Keratinocyte (primary cell): Measurements from ENCODE around the gene ZNF552.
"Not testable (repeated sequence)": the region's sequence is repeated elsewhere in the genome, so short reads cannot be mapped to it uniquely, and the experiment has no call there.

Source experiments
- EZH2 ChIP-seq: IDR thresholded peaks from one replicate; pipeline ENCODE4 v1.6.1; 2012; ENCODE audit warnings: inconsistent platforms, mild to moderate bottlenecking, low read length, moderate library complexity
- TF ChIP-seq, protein P1 (sequence below), 3 experiments: IDR thresholded peaks in 1 of 3; conservative IDR thresholded peaks in 1 of 3; optimal IDR thresholded peaks in 1 of 3; 2 replicates in 2 of 3; 3 replicates in 1 of 3; pipeline versions ENCODE3 to v1.5.1; 2011; ENCODE audit warnings: low read length in 3 of 3, mild to moderate bottlenecking in 3 of 3, moderate library complexity in 2 of 3, control low read depth in 1 of 3, inconsistent platforms in 1 of 3; ENCODE audit not compliant: insufficient read depth in 2 of 3; ENCODE audit errors: extremely low read depth in 1 of 3

DNA sequence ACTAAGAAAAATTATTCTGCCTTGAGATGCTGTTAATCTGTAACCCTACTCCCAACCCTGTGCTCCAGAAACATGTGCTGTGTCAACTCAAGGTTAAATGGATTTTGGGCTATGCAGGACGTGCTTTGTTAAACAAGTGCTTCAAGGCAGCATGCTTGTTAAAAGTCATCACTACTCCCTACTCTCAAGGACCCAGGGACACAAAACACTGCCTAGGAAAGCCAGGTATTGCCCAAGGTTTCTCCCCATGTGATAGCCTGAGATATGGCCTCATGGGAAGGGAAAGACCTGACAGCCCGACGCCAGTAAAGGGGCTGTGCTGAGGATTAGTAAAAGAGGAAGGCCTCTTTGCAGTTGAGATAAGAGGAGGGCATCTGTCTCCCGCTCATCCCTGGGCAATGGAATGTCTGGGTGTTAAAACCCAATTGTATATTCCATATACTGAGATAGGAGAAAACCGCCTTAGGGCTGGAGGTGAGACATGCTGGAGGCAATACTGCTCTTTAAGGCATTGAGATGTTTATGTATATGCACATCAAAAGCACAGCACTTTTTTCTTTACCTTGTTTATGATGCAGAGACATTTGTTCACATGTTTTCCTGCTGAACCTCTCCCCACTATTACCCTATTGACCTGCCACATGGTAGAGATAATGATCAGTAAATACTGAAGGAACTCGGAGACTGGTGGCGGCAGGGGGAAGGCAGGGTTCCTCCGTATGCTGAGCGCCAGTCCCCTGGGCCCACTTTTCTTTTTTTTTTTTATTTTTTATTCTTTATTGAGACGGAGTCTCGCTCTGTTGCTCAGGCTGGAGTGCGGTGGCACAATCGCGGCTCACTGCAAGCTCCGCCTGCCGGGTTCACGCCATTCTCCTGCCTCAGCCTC is 4.1 kb downstream of the ZNF552 start:
- TF ChIP-seq, protein P1, sequence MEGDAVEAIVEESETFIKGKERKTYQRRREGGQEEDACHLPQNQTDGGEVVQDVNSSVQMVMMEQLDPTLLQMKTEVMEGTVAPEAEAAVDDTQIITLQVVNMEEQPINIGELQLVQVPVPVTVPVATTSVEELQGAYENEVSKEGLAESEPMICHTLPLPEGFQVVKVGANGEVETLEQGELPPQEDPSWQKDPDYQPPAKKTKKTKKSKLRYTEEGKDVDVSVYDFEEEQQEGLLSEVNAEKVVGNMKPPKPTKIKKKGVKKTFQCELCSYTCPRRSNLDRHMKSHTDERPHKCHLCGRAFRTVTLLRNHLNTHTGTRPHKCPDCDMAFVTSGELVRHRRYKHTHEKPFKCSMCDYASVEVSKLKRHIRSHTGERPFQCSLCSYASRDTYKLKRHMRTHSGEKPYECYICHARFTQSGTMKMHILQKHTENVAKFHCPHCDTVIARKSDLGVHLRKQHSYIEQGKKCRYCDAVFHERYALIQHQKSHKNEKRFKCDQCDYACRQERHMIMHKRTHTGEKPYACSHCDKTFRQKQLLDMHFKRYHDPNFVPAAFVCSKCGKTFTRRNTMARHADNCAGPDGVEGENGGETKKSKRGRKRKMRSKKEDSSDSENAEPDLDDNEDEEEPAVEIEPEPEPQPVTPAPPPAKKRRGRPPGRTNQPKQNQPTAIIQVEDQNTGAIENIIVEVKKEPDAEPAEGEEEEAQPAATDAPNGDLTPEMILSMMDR (optimal IDR thresholded peaks at IDR 0.05 in 1 of 3, IDR thresholded peaks at IDR 0.05 in 1 of 3, conservative IDR thresholded peaks at IDR 0.05 in 1 of 3; ENCODE audit: extremely low read depth in 1 of 3, insufficient read depth in 2 of 3, low read length in 3 of 3), result not testable (repeated sequence)
- TF ChIP-seq EZH2, result not testable (repeated sequence)
